HCT116 (cell line): ENCODE measurements around the gene SLC39A1. TPM values are rescaled to one million over a fixed set of nuclear protein-coding genes. Genes with fewer than 3 reads are reported as not detected.
A peak's percentile ranks its signal among the peaks of the same experiment; 100 is the strongest.

Experiments
- ATAC-seq: fragments of 200-7000 bp; cut with Tn5 transposase; 2 replicates; pipeline ENCODE4 v1.9.1; 2020; ENCODE audit warnings: mild to moderate bottlenecking, moderate library complexity
- BruUV-seq: library from RNA; stranded (reverse); fragments of 400-500 nt; replicated peaks from 2 replicates; lab custom pipeline; 2021; lab: Mats Ljungman, UMichigan
- CTCF ChIA-PET: fragments of 300-600 bp; sonication (Branson Sonifier 250); formaldehyde crosslinking; loops from one replicate; lab custom pipeline; 2021; ENCODE audit warnings: antibody characterized with exemption; lab: Charles Lee
- POLR2A ChIA-PET: fragments of 300-600, 350-600 bp; sonication (Branson Sonifier 250); formaldehyde crosslinking; loops from one replicate; lab custom pipeline; 2021; ENCODE audit warnings: antibody characterized with exemption; lab: Charles Lee
- RAD21 ChIA-PET, 2 experiments: fragments of 300-600 bp; sonication (Branson Sonifier 250); formaldehyde crosslinking; loops; one replicate each; lab custom pipeline; 2023; ENCODE audit warnings: low total read pairs in 2 of 2; ENCODE audit not compliant: uncharacterized antibody in 2 of 2, unreplicated experiment in 2 of 2, low non-redundant PET in 1 of 2; lab: Charles Lee
- DNase-seq: peaks from one replicate; pipeline ENCODE4 v3.0.0-alpha.2; 2010; ENCODE audit warnings: low read depth, low spot score
- H2AFZ ChIP-seq: fragments of 200-600 bp; shearing (Covaris generic), sonication (generic); 2 replicates; pipeline ENCODE4 v1.6.1; 2017; ENCODE audit warnings: low read depth, mixed run types, mixed read lengths, antibody characterized with exemption, low read length; ENCODE audit not compliant: poor library complexity, severe bottlenecking
- H3K27ac ChIP-seq: 2 replicates; pipeline ENCODE4 v1.5.1; 2012; ENCODE audit warnings: low read depth, low read length
- H3K27me3 ChIP-seq: fragments of 200-600 bp; sonication (generic); 2 replicates; pipeline ENCODE4 v1.6.1; 2016; ENCODE audit warnings: mixed run types, low read length, mixed read lengths; ENCODE audit not compliant: insufficient read depth
- H3K36me3 ChIP-seq, 2 experiments: fragments of 200-500 bp in 1 of 2; fragments of 200-600 bp in 1 of 2; sonication (Bioruptor generic) in 1 of 2; sonication (generic) in 1 of 2; 2 replicates each; pipeline versions ENCODE4 v1.5.1 to v1.6.1; 2014 to 2016; ENCODE audit warnings: low read length in 2 of 2, inconsistent platforms in 1 of 2, mixed read lengths in 1 of 2, mixed run types in 1 of 2; ENCODE audit not compliant: insufficient read depth in 2 of 2, control insufficient read depth in 1 of 2
- H3K4me1 ChIP-seq, 2 experiments: fragments of 200-600 bp in 1 of 2; sonication (generic) in 1 of 2; 2 replicates each; pipeline versions ENCODE4 v1.5.1 to v1.6.1; 2012 to 2017; ENCODE audit warnings: low read length in 2 of 2, inconsistent platforms in 1 of 2, mild to moderate bottlenecking in 1 of 2, mixed read lengths in 1 of 2, mixed run types in 1 of 2, moderate library complexity in 1 of 2; ENCODE audit not compliant: insufficient read depth in 2 of 2, control insufficient read depth in 1 of 2
- H3K4me2 ChIP-seq: fragments of 200-600 bp; sonication (generic); 2 replicates; pipeline ENCODE4 v1.6.1; 2017; ENCODE audit warnings: mixed run types, low read length, mixed read lengths
- H3K4me3 ChIP-seq, 2 experiments: fragments of 200-600 bp in 1 of 2; sonication (generic) in 1 of 2; replicated peaks in 1 of 2; 2 replicates each; pipeline ENCODE4 v1.5.1; 2011 to 2016; ENCODE audit warnings: low read length in 2 of 2, control low read depth in 1 of 2, low read depth in 1 of 2, mild to moderate bottlenecking in 1 of 2, mixed read lengths in 1 of 2, mixed run types in 1 of 2
- H3K79me2 ChIP-seq: fragments of 200-600 bp; sonication (generic); 2 replicates; pipeline ENCODE4 v1.6.1; 2017; ENCODE audit warnings: mild to moderate bottlenecking, mixed run types, low read length, moderate library complexity, mixed read lengths; ENCODE audit not compliant: insufficient read depth
- H3K9ac ChIP-seq: fragments of 200-600 bp; sonication (generic); 2 replicates; pipeline ENCODE4 v1.6.1; 2016; ENCODE audit warnings: low read length, mixed read lengths
- H3K9me2 ChIP-seq: fragments of 200-600 bp; sonication (generic), shearing (Covaris generic); 2 replicates; pipeline ENCODE4 v1.6.1; 2017; ENCODE audit warnings: mixed run types, mild to moderate bottlenecking, moderate library complexity; ENCODE audit not compliant: insufficient read depth
- H3K9me3 ChIP-seq, 2 experiments: fragments of 200-500 bp in 1 of 2; fragments of 200-600 bp in 1 of 2; sonication (Bioruptor generic) in 1 of 2; sonication (generic) in 1 of 2; 2 replicates each; pipeline ENCODE4 v1.6.1; 2014 to 2017; ENCODE audit warnings: low read length in 2 of 2, mixed read lengths in 2 of 2, inconsistent platforms in 1 of 2, low read depth in 1 of 2, mild to moderate bottlenecking in 1 of 2, mixed run types in 1 of 2, moderate library complexity in 1 of 2; ENCODE audit not compliant: control insufficient read depth in 1 of 2, insufficient read depth in 1 of 2
- H4K20me1 ChIP-seq: fragments of 200-600 bp; sonication (generic), shearing (Covaris generic); 2 replicates; pipeline ENCODE4 v1.6.1; 2017; ENCODE audit warnings: mixed run types, mild to moderate bottlenecking, moderate library complexity; ENCODE audit not compliant: insufficient read depth
- RAD21 ChIP-seq: IDR thresholded peaks from 2 replicates; pipeline ENCODE4 v1.6.1; 2012; ENCODE audit warnings: low read depth, mild to moderate bottlenecking
- intact Hi-C: fragments of 100-400 bp; cut with micrococcal nuclease; formaldehyde crosslinking; loops from 2 replicates; pipeline ENCODE4 v1.10.0; 2022
- total RNA-seq: library from RNA; stranded (reverse); gene quantifications from one replicate; pipeline ENCODE4 v1.2.1, GENCODE V29; 2021; ENCODE audit not compliant: unreplicated experiment
- TF ChIP-seq, protein P1 (sequence below), 3 experiments: fragments of 200-600 bp in 1 of 3; sonication (generic) in 1 of 3; IDR thresholded peaks in 2 of 3; conservative IDR thresholded peaks in 1 of 3; 2 replicates each; pipeline ENCODE4 v1.5.1; 2012 to 2017; ENCODE audit warnings: low read depth in 2 of 3, low read length in 2 of 3, antibody characterized with exemption in 1 of 3, borderline replicate concordance in 1 of 3, control low read depth in 1 of 3, mild to moderate bottlenecking in 1 of 3, mixed read lengths in 1 of 3, mixed run types in 1 of 3, moderate library complexity in 1 of 3; ENCODE audit not compliant: insufficient read depth in 1 of 3
- TF ChIP-seq, protein P2 (sequence below): IDR thresholded peaks from 2 replicates; pipeline ENCODE4 v1.6.1; 2011; ENCODE audit warnings: mild to moderate bottlenecking, low read length, moderate library complexity; ENCODE audit not compliant: insufficient replicate concordance; ENCODE audit errors: extremely low read depth

SLC39A1 gene
- total RNA-seq, 1 experiment from 2014 or later: 51.5 TPM

DNA sequence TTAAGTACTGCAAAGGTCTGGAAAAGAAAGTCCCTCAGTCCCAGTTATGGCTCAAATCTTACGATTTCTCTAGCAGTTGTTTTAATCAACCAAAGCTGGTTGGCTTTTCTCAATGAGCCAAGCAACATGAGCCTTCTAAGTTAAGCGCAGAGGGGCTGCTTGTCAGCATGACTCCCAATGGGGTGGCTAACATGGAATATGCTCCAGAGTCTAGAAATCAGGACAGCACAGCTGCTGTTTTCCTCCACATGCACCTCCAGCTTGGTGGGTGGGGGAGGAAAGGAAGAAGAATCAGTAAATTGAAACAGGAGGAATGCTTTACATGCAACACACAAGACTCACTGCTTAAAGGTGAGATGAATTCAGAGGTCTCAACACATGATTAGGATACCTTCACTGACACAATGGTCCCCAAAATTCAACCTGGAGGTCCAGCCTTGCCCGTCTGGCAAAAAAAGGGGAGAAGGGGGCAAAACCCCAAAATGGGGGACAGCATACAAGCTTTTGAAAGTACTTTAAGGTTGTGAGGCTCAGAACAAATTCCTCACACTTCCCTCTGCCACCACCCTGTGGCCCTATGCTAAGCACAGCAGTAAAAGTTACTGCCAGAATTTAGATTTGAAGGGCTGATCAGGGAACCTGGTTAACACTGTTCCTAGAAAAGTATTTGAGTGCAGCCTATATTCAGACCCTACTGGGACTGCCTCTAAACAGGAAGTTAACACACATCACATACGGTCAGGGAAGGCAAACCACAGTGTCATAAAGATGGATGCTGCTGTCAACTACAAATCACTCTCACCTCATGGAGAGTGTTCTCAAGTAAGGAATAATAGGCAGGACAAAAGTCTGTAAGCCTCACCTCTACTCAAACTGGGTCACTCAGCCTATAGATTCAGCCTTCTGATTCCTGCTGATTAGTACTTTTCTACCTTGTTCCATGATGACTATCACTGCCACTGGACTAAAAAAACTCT lies 43.2 kb downstream of the SLC39A1 start:
- ATAC-seq: no peak
- H3K9ac ChIP-seq: no peak overlapping the region
- CTCF ChIA-PET: no interaction called here

More for the DNA sequence above, 43.2 kb downstream of the SLC39A1 start:
- Histone ChIP-seq H3K9me2 (no peaks in the 10 kb centered on the region), H4K20me1 (0 out of 2 replicates have a peak, but pooled peaks cover 2% of the 10 kb centered on the region)
- RAD21 ChIA-PET: no interaction called here
- TF ChIP-seq, protein P1, sequence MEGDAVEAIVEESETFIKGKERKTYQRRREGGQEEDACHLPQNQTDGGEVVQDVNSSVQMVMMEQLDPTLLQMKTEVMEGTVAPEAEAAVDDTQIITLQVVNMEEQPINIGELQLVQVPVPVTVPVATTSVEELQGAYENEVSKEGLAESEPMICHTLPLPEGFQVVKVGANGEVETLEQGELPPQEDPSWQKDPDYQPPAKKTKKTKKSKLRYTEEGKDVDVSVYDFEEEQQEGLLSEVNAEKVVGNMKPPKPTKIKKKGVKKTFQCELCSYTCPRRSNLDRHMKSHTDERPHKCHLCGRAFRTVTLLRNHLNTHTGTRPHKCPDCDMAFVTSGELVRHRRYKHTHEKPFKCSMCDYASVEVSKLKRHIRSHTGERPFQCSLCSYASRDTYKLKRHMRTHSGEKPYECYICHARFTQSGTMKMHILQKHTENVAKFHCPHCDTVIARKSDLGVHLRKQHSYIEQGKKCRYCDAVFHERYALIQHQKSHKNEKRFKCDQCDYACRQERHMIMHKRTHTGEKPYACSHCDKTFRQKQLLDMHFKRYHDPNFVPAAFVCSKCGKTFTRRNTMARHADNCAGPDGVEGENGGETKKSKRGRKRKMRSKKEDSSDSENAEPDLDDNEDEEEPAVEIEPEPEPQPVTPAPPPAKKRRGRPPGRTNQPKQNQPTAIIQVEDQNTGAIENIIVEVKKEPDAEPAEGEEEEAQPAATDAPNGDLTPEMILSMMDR (IDR thresholded peaks at IDR 0.05 in 2 of 3, conservative IDR thresholded peaks at IDR 0.05 in 1 of 3; ENCODE audit: borderline replicate concordance in 1 of 3, insufficient read depth in 1 of 3, low read depth in 2 of 3, low read length in 2 of 3): peak in 2 of 3 experiments; percentile 5 to 31; a peak in 2 of 6 replicates
- peak; percentile 27; the same call in 1 of the 2 replicates for TF ChIP-seq RAD21
- TF ChIP-seq, protein P2, sequence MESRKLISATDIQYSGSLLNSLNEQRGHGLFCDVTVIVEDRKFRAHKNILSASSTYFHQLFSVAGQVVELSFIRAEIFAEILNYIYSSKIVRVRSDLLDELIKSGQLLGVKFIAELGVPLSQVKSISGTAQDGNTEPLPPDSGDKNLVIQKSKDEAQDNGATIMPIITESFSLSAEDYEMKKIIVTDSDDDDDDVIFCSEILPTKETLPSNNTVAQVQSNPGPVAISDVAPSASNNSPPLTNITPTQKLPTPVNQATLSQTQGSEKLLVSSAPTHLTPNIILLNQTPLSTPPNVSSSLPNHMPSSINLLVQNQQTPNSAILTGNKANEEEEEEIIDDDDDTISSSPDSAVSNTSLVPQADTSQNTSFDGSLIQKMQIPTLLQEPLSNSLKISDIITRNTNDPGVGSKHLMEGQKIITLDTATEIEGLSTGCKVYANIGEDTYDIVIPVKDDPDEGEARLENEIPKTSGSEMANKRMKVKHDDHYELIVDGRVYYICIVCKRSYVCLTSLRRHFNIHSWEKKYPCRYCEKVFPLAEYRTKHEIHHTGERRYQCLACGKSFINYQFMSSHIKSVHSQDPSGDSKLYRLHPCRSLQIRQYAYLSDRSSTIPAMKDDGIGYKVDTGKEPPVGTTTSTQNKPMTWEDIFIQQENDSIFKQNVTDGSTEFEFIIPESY: no peak
- TF ChIP-seq, all 23 proteins: peak for 2
- BruUV-seq: no TSS peak
- Histone ChIP-seq H2AFZ (no peak overlapping the region), H3K79me2 (peaks cover 70% of the 10 kb centered on the region), H3K4me1 (peaks cover 16 to 33% of the 10 kb centered on the region in 2 experiments), H3K4me2 (peak overlapping the region; percentile 93), H3K4me3 (no peak overlapping the region), H3K36me3 (peaks cover 4% of the 10 kb centered on the region in 2 experiments; a peak in 2 of 4 replicates), H3K9me3 (no peaks in the 10 kb centered on the region), H3K27ac (no peak overlapping the region), H3K27me3 (no peaks in the 10 kb centered on the region)
- intact Hi-C loops: no loop called here
- POLR2A ChIA-PET: no interaction called here
- DNase-seq: no peak
